ENCODE measurements around the gene IL17C. TPM values are rescaled to one million over a fixed set of nuclear protein-coding genes. Genes with fewer than 3 reads are reported as not detected.

Gene IL17C
- total RNA-seq, 1 donor from 2014 or later, result not detected

DNA sequence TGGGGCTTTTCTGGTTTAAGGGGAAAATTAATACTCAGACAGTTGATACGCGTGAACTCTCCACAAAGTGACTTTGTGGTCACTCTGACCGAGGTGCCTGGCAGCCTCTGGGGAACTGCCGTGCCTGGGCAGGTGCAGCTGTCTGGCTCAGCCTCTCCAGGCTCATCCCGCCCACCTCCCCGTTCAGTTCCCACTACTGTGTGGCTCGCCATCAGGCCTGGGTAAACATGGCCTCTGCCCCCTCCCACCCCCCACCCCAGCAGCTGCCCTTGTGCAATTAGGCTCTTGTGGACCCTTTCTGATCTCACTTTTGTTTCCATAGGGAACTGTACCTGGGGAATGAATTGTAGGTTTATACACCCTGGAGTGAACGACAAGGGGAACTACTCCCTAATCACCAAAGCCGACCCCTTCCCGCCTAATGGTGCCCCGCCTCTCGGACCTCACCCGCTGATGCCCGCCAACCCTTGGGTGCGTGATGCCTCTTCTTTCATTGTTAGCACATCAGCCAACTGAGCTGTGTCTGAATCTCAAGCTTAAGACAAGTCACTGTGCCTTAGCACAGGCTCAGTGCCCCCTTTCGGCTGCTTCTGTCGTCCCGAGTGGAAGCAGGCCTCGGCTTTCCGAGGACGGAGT, 40.4 kb upstream of the IL17C start:
- H3K27ac ChIP-seq, result peak overlapping the region in 1 of 2 donors; percentile 11
- intact Hi-C loops (cut with DNase I), result no loop called here
- no peak overlapping the region for H3K4me3 ChIP-seq
- H3K4me1 ChIP-seq, result no peaks in the 10 kb centered on the region
- no peaks in the 10 kb centered on the region for H3K27me3 ChIP-seq
- H3K9me3 ChIP-seq, result no peaks in the 10 kb centered on the region
- no peak for DNase-seq (ENCODE audit: low spot score in 2 of 2)
- peaks cover 34 to 53% of the 10 kb centered on the region in 2 donors for H3K36me3 ChIP-seq
- TF ChIP-seq CTCF (IDR thresholded peaks at IDR 0.05), result no peak

DNA sequence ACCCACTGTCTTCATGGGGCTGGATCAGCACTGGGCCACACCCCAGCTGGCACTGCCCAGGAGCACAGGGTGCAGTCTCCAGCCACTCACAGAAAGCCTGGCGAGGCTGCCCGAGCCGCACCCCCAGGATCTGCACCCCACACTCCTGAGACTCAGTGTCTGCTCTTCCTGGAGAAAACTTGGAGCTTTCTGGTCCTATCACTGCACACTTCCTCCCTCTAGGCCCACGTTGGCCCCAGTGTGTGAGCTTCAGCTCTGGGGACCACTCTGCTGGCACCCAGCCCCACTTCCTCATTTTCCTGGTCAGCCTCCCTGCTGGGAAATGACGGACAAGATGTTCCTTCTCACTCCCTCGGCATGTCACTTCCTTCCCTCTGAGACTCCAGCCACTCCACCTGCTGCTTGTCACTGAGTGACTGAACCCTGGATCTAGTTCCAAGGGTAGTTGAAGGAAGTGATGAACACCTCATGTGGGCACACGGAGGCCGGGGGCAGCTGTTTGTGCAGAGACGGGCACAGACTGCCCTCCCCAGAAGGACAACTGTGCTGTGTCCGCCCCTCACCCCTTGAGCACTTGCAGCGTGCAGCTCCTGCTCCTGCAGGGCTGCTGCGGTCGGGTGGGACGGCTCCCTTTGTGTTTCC, 39.2 kb upstream of the IL17C start:
- intact Hi-C loops (cut with DNase I), result no loop called here
- H3K4me3 ChIP-seq, result no peak overlapping the region
- H3K4me1 ChIP-seq, result no peaks in the 10 kb centered on the region
- H3K9me3 ChIP-seq, result no peaks in the 10 kb centered on the region
- H3K36me3 ChIP-seq, result peaks cover 34 to 55% of the 10 kb centered on the region in 2 donors
- peak overlapping the region in 1 of 2 donors; percentile 49 for H3K27ac ChIP-seq
- no peak for TF ChIP-seq CTCF (IDR thresholded peaks at IDR 0.05)
- DNase-seq (ENCODE audit: low spot score in 2 of 2), result peak; percentile 62 to 86
- no peaks in the 10 kb centered on the region for H3K27me3 ChIP-seq

DNA sequence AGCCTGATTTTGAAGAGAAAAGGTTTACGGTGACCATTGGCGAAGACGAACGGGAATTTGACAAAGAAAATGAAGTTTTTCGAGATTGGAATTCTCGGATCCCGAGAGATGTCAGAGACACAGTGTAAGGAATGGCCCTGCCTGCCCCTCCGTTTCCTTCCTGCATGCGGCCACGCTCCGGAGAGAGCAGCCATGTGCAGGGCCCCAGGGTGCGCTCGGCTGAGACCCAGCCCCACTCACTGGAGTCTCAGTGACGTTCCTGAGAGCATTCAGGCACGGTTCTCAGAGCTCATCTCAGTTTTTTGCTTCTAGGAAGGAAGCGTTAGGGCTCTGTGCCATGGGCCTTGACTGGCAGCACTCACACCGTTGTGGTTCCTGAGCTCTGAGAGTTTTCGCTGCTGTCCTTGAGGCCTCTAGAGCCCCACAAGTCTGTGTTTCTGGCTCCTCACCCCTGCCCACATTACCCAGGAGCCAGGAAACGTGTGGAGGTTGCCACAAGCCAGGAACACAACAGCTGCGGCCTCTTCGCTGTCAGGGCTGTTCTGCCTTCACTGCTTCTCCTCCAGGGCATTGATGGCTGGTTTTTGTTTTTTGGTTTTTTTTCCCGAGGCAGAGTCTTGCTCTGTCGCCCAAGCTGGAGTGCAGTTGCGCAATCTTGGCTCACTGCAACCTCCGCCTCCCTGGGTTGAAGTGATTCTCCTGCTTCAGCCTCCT, 38.4 kb upstream of the IL17C start:
- intact Hi-C loops (cut with DNase I), result no loop called here
- Histone ChIP-seq H3K9me3 (no peaks in the 10 kb centered on the region), H3K27ac (peak overlapping the region in 1 of 2 donors; percentile 49), H3K36me3 (peaks cover 34 to 62% of the 10 kb centered on the region in 2 donors), H3K27me3 (no peaks in the 10 kb centered on the region), H3K4me1 (no peaks in the 10 kb centered on the region), H3K4me3 (no peak overlapping the region)
- DNase-seq (ENCODE audit: low spot score in 2 of 2), result no peak
- TF ChIP-seq CTCF (IDR thresholded peaks at IDR 0.05), result no peak

DNA sequence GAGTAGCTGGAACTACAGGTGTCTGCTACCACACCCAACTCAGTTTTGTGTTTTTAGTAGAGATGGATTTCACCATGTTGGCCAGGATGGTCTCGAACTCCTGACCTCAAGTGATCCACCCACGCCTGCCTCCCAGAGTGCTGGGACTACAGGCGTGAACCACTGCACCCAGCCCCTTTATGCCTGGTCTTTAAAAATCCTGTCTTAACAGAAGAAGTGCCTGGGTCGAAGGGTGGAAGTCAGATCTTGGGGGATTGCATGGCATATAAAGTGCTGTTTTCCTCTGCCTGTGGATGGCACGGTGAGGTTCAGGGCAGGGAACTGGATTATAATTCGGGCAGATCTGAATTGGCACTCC, 37.9 kb upstream of the IL17C start:
- TF ChIP-seq CTCF (IDR thresholded peaks at IDR 0.05), result no peak
- intact Hi-C loops (cut with DNase I), result no loop called here
- Histone ChIP-seq H3K27me3 (no peaks in the 10 kb centered on the region), H3K9me3 (no peaks in the 10 kb centered on the region), H3K4me1 (no peaks in the 10 kb centered on the region), H3K27ac (peak overlapping the region in 1 of 2 donors; percentile 49), H3K4me3 (no peak overlapping the region), H3K36me3 (peaks cover 39 to 67% of the 10 kb centered on the region in 2 donors)
- DNase-seq (ENCODE audit: low spot score in 2 of 2), result no peak

DNA sequence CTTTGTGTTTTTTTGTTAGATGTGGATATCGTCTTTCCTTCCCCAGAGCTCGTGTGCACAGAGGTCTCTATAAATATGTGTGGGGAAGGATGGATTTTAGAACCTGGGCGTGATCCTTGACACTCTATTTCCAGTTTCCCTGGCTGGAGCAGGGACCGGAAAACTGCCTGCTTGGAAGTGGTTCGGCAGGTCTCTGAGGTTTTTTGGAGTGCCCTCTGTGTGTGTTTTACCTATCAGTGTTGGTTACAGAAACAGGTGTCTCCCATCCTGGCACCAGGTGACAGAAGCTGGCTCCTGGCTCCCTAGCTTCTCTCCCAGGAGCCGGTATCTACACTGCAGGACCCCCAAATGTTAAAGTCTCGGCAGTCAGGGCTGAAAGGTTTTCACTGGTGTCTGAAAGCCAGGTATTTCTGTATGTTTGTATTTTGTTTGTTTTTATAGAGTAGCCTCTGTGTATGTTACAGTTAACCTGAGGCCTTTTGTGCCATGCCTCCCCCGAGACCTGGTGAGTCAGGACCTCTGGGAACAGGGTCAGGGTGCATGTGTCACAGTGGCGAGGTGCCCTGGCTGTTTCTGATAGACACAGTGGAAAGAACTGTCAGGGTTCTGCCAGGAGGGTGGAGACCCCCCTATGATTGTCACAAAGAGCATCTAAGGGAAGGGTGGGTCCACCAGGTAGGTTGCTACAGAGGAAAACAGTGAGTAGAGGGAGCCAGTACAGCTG, 36.9 kb upstream of the IL17C start:
- no peaks in the 10 kb centered on the region for H3K27me3 ChIP-seq
- intact Hi-C loops (cut with DNase I), result no loop called here
- no peak overlapping the region for H3K27ac ChIP-seq
- DNase-seq (ENCODE audit: low spot score in 2 of 2), result no peak
- H3K4me3 ChIP-seq, result no peak overlapping the region
- H3K9me3 ChIP-seq, result no peaks in the 10 kb centered on the region
- no peak for TF ChIP-seq CTCF (IDR thresholded peaks at IDR 0.05)
- peaks cover 39 to 76% of the 10 kb centered on the region in 2 donors for H3K36me3 ChIP-seq
- no peaks in the 10 kb centered on the region for H3K4me1 ChIP-seq

Measured in ascending aorta (tissue), 2 donors.